Activated T-cell treated with anti-CD3 and anti-CD28 coated beads, Interleukin-2, amount 50 U/mL, for 24 hours (primary cell): ENCODE data around the gene CPE.
"Not testable (repeated sequence)": the region's sequence is repeated elsewhere in the genome, so short reads cannot be mapped to it uniquely, and the experiment has no call there.

Experiments
- DNase-seq: peaks from one replicate; pipeline ENCODE4 v3.0.0-alpha.2; 2020
- H3K27ac Mint-ChIP-seq: 2 replicates; pipeline ENCODE4 v1.8.0; 2020; ENCODE audit warnings: mild to moderate bottlenecking, mixed read lengths
- H3K27me3 Mint-ChIP-seq: 2 replicates; pipeline ENCODE4 v1.8.0; 2020; ENCODE audit warnings: mixed read lengths
- H3K36me3 Mint-ChIP-seq: 2 replicates; pipeline ENCODE4 v1.8.0; 2020; ENCODE audit warnings: low read depth, mixed read lengths
- H3K4me1 Mint-ChIP-seq: 2 replicates; pipeline ENCODE4 v1.8.0; 2020; ENCODE audit warnings: low read depth, mixed read lengths
- H3K4me3 Mint-ChIP-seq: 2 replicates; pipeline ENCODE4 v1.8.0; 2020; ENCODE audit warnings: mild to moderate bottlenecking, moderate library complexity, mixed read lengths
- H3K9me3 Mint-ChIP-seq: 2 replicates; pipeline ENCODE4 v1.8.0; 2020; ENCODE audit warnings: mixed read lengths

The CPE gene

GRCh38 chr4:165449333-165449732 is 70.5 kb downstream of the CPE start:
- Mint-ChIP-seq H3K27me3 (no peaks in the 10 kb centered on the region), H3K4me1 (peaks cover 3% of the 10 kb centered on the region), H3K36me3 (no peaks in the 10 kb centered on the region), H3K9me3 (no peaks in the 10 kb centered on the region), H3K4me3 (no peak overlapping the region), H3K27ac (no peak overlapping the region)
- DNase-seq = no peak

- Mint-ChIP-seq H3K4me3 (no peak overlapping the region), H3K36me3 (no peaks in the 10 kb centered on the region), H3K27me3 (no peaks in the 10 kb centered on the region), H3K4me1 (peaks cover 4% of the 10 kb centered on the region), H3K9me3 (no peaks in the 10 kb centered on the region), H3K27ac (no peak overlapping the region)
- DNase-seq = no peak
Observed at GRCh38 chr4:165450871-165451270, 72.1 kb downstream of the CPE start.

- H3K36me3 Mint-ChIP-seq, H3K4me3 Mint-ChIP-seq, DNase-seq, H3K4me1 Mint-ChIP-seq, H3K27me3 Mint-ChIP-seq, H3K27ac Mint-ChIP-seq, H3K9me3 Mint-ChIP-seq: not testable (repeated sequence)
Observed at GRCh38 chr4:165453140-165453539, 74.3 kb downstream of the CPE start.

GRCh38 chr4:165454426-165454825 is 75.6 kb downstream of the CPE start:
- peaks cover 8% of the 10 kb centered on the region for H3K27me3 Mint-ChIP-seq
- H3K9me3 Mint-ChIP-seq = no peaks in the 10 kb centered on the region
- peaks cover 2% of the 10 kb centered on the region for H3K4me1 Mint-ChIP-seq
- DNase-seq = no peak
- no peak overlapping the region for H3K4me3 Mint-ChIP-seq
- no peaks in the 10 kb centered on the region for H3K36me3 Mint-ChIP-seq
- H3K27ac Mint-ChIP-seq = no peak overlapping the region

GRCh38 chr4:165457793-165458192 is 79.0 kb downstream of the CPE start:
- Mint-ChIP-seq H3K36me3 (no peaks in the 10 kb centered on the region), H3K4me1 (peaks cover 2% of the 10 kb centered on the region), H3K27ac (no peak overlapping the region), H3K9me3 (no peaks in the 10 kb centered on the region), H3K4me3 (no peak overlapping the region), H3K27me3 (peaks cover 12% of the 10 kb centered on the region)
- no peak for DNase-seq

- Mint-ChIP-seq H3K9me3 (no peaks in the 10 kb centered on the region), H3K4me3 (no peak overlapping the region), H3K36me3 (no peaks in the 10 kb centered on the region), H3K27me3 (peaks cover 12% of the 10 kb centered on the region), H3K27ac (no peak overlapping the region), H3K4me1 (peaks cover 2% of the 10 kb centered on the region)
- DNase-seq = no peak
Observed at GRCh38 chr4:165458471-165458870, 79.7 kb downstream of the CPE start.

GRCh38 chr4:165461159-165461821 is 82.5 kb downstream of the CPE start:
- H3K4me3 Mint-ChIP-seq = no peak overlapping the region
- no peaks in the 10 kb centered on the region for H3K9me3 Mint-ChIP-seq
- H3K27me3 Mint-ChIP-seq = peaks cover 12% of the 10 kb centered on the region
- no peaks in the 10 kb centered on the region for H3K36me3 Mint-ChIP-seq
- DNase-seq = no peak
- H3K27ac Mint-ChIP-seq = no peak overlapping the region
- H3K4me1 Mint-ChIP-seq = no peaks in the 10 kb centered on the region

- DNase-seq = no peak
- H3K4me3 Mint-ChIP-seq = no peak overlapping the region
- H3K27me3 Mint-ChIP-seq = peaks cover 12% of the 10 kb centered on the region
- no peak overlapping the region for H3K27ac Mint-ChIP-seq
- no peaks in the 10 kb centered on the region for H3K36me3 Mint-ChIP-seq
- H3K9me3 Mint-ChIP-seq = no peaks in the 10 kb centered on the region
- no peaks in the 10 kb centered on the region for H3K4me1 Mint-ChIP-seq
Observed at GRCh38 chr4:165462009-165462408, 83.2 kb downstream of the CPE start.

GRCh38 chr4:165464376-165464775 is 85.6 kb downstream of the CPE start:
- Mint-ChIP-seq H3K4me3 (no peak overlapping the region), H3K27ac (no peak overlapping the region), H3K4me1 (no peaks in the 10 kb centered on the region), H3K36me3 (no peaks in the 10 kb centered on the region), H3K9me3 (no peaks in the 10 kb centered on the region), H3K27me3 (peaks cover 4% of the 10 kb centered on the region)
- DNase-seq = no peak

- Mint-ChIP-seq H3K27ac (no peak overlapping the region), H3K27me3 (peaks cover 3% of the 10 kb centered on the region), H3K9me3 (no peaks in the 10 kb centered on the region), H3K36me3 (no peaks in the 10 kb centered on the region), H3K4me1 (no peaks in the 10 kb centered on the region), H3K4me3 (no peak overlapping the region)
- no peak for DNase-seq
Observed at GRCh38 chr4:165464813-165465381, 86.1 kb downstream of the CPE start.

GRCh38 chr4:165470009-165470408 is 91.2 kb downstream of the CPE start:
- Mint-ChIP-seq H3K27ac (no peak overlapping the region), H3K9me3 (peaks cover 13% of the 10 kb centered on the region), H3K27me3 (peaks cover 9% of the 10 kb centered on the region), H3K4me1 (no peaks in the 10 kb centered on the region), H3K4me3 (no peak overlapping the region), H3K36me3 (no peaks in the 10 kb centered on the region)
- no peak for DNase-seq

- no peak overlapping the region for H3K27ac Mint-ChIP-seq
- H3K4me3 Mint-ChIP-seq = no peak overlapping the region
- peaks cover 13% of the 10 kb centered on the region for H3K9me3 Mint-ChIP-seq
- no peak for DNase-seq
- H3K36me3 Mint-ChIP-seq = no peaks in the 10 kb centered on the region
- H3K4me1 Mint-ChIP-seq = no peaks in the 10 kb centered on the region
- H3K27me3 Mint-ChIP-seq = peaks cover 24% of the 10 kb centered on the region
Observed at GRCh38 chr4:165472943-165473676, 94.3 kb downstream of the CPE start.

GRCh38 chr4:165474784-165475705 is 96.2 kb downstream of the CPE start:
- no peaks in the 10 kb centered on the region for H3K4me1 Mint-ChIP-seq
- no peak for DNase-seq
- peaks cover 24% of the 10 kb centered on the region for H3K27me3 Mint-ChIP-seq
- no peak overlapping the region for H3K4me3 Mint-ChIP-seq
- no peaks in the 10 kb centered on the region for H3K36me3 Mint-ChIP-seq
- H3K9me3 Mint-ChIP-seq = peaks cover 13% of the 10 kb centered on the region
- H3K27ac Mint-ChIP-seq = no peak overlapping the region

GRCh38 chr4:165475706-165476070 is 96.9 kb downstream of the CPE start:
- no peaks in the 10 kb centered on the region for H3K36me3 Mint-ChIP-seq
- peaks cover 23% of the 10 kb centered on the region for H3K27me3 Mint-ChIP-seq
- no peak overlapping the region for H3K27ac Mint-ChIP-seq
- no peak overlapping the region for H3K4me3 Mint-ChIP-seq
- peaks cover 13% of the 10 kb centered on the region for H3K9me3 Mint-ChIP-seq
- no peak for DNase-seq
- H3K4me1 Mint-ChIP-seq = no peaks in the 10 kb centered on the region
